ENCODE data around the gene KCNQ1.

- TF ChIP-seq EZH2 (IDR thresholded peaks at IDR 0.05; ENCODE audit: borderline replicate concordance, insufficient read depth, low read depth, low read length, poor library complexity, severe bottlenecking), result no peak
- TF ChIP-seq CTCF (IDR thresholded peaks at IDR 0.05), result no peak
Observed at GRCh38 chr11:2396471-2396870, 48.3 kb upstream of the KCNQ1 start.

Data from B cell (primary cell).